HG03060 (cell line): Measurements from ENCODE around the gene MISFA.
"Not testable (repeated sequence)": the region's sequence is repeated elsewhere in the genome, so short reads cannot be mapped to it uniquely, and the experiment has no call there.

Experiments
- ATAC-seq: cut with Tn5 transposase; IDR thresholded peaks from one replicate; pipeline ENCODE4 v1.9.1; 2021; ENCODE audit warnings: low read depth, moderate number of reproducible peaks; ENCODE audit not compliant: unreplicated experiment

Gene MISFA

DNA sequence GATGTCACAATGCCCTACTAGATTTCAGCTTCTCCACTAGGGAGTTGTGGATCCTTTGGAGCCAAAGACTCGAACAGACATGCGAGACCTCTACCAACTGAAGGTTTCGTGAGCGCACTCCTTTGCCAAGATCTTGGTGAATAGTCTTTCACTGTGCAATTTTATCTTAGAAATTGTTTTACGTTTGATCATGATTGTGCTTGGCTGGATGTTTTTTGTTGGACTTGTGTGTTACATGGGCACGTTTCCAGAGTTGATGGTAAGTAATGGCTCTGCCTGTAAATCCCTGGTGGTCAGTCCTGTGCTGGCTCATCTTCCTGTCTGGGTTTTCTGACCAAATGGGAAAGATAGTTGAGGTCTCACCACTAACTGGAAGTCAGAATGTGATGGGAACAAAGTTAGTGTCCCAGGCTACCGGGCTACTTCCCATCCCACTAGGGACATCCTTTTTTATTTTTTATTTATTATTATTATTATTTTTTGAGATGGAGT, at the start of gene MISFA:
Gene MISFA (plus strand): TSS at position 51 of the 492 bp plus-strand sequence. CDS start 140 bp downstream, at position 191.
- ATAC-seq: no peak

DNA sequence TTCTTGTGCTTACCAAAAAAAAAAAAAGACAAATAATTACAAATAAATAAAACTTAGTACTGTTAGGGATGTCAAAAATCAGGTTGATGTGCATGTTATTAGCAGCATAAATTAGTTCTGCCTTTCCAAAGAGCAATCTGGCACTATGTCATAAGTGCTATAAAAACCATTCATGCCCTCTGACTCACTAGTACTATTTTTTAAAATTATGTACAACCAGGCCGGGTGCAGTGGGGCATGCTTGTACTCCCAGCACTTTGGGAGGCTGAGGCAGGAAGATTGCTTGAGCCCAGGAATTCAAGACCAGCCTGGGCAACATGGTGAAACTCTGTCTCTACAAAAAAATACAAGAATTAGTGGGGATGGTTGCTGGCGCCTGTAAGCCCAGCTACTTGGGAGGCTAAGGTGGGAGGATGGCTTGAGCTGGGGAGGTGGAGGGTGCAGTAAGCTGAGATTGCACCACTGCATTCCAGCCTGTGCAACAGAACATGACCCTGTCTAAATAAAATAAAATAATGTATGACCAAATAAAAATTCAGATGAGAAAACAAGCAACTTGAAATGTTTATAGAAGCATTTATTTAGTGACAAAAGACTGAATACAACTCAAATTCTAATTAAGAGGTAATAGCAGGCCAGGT, 36.4 kb upstream of the MISFA start:
- ATAC-seq: no peak

DNA sequence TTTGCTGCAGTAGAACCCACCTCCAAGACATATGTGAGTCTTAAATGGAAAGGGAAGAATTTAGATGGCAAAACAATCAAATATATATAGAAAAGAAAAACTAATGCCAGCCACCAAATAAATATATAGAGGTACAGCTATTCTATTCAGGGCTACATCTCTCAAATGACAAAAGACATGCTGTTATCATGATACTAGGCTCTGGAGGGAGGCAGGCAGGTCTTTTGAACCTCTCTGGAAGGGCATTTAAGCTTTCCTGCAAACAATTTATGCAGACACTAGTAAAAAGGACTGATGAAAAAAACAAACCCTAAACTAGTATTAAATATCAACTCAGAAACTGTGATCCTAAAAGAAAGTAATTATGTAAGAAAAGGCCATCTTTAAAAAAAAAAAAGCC, 35.4 kb upstream of the MISFA start:
- ATAC-seq: no peak

DNA sequence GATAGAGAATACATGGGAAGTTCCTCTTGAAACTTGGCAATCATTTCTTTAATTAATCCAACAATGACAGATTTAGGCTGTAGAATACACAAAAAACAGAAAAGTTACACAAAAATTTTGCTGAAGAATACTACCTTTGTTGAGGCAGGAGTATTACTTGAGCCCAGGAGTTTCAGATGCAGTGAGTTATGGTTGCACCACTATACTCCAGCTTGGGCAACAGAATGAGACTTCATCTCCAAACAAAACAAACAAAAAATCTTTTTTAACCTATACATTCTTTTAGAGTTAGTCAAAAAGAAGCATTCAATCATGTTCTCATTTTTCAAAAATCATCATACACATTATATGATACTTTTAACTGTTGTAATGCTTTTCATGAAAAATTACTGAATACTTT, 33.2 kb upstream of the MISFA start:
- ATAC-seq: no peak

DNA sequence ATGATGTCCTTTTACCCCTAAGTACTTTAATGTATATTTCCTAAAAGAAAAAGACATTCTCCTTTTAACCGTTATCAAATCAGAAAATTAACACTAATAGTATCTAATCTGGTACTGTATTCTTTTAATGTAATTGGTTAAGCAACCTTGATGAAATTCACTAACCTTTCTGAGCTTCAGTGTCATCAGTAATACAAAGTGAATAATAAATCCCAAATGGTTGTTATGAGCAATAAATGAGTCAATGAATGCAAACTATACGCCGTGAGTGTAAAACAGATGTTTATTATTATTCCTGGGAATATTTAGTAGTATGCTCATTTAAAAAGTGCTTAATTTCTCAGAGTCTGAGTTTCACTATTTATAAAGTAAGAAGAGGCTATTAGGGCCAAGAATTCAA, 32.5 kb upstream of the MISFA start:
- no peak for ATAC-seq

DNA sequence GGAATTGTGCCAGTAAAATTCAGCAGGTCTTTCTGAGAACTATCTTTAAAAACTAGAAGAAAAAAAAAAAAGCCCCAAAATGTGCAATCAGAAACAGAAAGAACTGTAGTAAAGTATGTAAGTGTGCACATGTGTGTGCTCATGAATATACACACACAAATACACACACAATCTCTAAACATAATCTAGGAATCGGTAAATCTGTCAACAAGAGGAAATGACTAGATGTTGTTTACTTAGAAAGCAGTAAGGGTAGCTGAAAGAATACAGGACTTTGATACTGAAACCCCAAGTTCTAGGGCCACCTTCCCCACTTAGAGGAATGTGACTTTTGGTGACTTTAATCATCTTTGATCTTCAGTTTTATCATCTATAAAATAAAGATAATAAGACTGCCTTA, 24.2 kb upstream of the MISFA start:
- ATAC-seq: no peak

DNA sequence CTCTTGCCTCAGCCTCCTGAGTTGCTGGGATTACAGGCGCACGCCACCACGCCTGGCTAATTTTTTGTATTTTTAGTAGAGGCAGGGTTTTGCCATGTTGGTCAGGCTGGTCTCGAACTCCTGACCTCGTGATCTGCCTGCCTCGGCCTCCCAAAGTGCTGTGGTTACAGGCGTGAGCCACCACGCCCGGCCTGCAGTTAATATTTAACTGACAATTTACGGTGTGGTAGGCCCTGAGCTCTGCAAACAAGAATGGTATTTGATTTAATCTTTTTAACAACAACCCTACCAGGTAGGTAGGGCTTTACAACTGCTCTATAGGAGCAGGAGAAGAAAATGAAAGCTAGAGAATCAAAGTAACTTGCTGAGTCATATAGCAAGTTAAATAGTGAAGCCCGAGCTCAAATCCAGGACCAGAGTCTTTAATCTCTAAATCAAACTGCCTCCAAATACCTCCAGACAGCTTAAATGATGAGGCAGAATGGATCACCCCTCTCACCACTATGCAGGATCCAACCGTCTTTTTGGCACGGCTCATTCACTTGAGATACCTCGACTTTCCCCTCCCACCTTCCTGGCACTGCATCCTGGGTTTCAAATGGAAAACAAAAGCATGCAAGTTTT, 20.5 kb upstream of the MISFA start:
- no peak for ATAC-seq

DNA sequence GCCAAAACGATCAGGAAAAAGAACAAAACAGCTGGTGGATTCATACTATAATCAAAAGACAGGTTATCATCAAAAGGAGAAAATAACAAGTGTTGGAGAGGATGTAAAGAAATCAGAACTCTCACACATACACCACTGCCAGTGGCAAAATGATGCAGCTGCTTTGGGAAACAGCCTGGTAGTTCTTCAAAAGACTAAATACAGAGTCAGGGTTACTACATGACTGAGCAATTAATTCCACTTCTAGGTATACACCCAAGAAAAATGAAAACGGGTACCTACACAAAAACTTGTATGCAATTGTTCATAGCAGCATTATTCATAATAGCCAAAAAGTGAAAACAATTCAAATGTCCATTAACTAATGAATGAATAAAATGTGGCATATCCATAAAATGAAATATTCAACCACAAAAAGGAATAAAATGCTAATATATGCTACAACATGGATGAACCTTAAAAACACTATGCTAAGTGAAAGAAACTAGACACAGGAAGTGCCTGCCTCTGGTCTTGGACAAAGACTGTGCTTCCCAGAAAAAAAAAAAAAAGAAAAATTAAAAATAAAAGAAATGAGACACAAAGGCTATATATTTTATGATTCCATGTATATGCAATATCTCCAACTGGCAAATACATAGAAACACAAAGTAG, 19.3 kb upstream of the MISFA start:
- ATAC-seq: no peak

DNA sequence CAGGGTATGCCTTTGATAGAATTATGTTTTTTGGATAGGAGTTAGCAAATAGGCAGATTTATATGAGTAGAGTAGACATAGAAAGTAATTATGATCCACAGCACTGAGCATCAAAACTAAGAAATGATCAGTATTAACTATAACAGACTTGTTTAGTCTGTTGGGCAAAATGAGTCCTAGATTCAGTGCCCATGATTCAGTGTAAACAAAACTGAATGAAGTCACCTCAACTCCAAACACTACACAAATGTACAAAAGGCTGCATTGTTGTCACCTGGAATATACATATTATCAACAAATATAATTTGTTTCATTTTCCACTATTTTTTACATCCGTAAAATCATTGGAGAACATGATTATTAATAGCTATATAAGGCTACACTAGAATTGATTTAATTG, 17.8 kb upstream of the MISFA start:
- no peak for ATAC-seq

DNA sequence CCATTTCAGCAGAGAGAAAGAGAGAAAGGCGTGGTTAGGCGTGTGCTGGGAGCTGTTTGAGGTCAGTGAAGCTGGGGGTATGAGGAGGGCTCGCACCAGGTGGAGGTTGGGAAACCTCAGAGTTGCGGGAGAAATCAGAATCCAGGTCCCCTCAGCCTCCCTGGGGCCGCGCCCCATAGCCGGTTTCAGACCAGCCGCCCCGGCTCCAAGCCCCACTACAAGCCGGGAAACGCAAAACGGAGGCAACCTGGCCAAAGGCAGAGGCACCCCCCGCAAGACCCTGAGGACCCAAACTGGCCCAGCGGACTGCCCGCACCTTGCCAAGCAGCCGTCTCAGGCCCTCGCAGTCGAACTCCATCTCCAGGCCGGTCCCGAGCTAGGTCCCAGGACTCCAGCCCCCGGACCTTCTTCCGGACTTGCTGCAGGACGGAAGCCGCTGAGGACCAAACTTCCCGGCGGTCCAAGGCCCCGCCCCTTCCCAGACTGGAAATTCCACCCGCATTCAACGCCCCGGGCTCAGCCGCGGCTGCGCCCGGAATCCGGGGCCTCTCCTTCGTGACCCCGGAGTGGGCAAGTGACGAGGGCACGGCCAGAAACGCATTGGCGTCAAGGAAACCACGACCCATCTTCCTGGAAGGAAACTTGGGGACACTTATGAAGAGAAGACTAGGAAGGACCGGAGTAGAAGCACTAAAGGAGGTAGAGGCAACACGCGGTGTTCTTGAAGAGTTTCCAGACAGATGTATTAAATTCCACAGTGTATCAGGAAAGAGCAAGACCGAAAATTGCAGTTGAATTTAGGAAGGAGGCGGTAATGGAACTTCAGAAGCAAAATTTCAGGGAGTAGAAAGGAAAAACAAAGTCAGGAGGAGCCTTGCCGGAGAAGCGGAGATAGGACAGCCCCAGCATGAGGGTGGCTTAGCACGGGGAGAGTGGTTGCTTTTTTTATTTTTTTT, 11.0 kb upstream of the MISFA start, which contains the start of gene UEVLD:
Gene UEVLD (minus strand): TSS at position 438 of the 956 bp plus-strand sequence. CDS start 80 bp downstream, at position 358.
- ATAC-seq: no peak

DNA sequence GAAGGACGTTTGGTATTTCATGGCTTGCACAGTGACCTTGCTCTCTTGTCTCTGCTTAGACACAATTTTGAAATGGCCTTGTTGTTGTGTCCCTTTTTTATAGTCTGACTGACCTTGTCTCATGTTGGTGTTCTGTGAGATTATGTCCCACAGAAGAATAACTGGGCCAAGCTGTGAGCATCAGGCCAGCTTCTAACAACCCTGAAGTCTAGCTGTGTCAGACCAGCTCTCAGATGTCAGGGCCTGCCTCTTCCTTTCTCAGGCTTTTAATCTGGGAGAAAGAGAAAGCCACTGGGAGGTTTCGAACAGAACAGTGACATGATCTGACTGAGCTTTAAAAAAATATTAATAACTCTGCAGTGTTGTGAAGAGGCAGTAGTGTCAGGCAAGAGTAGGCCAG, 9.0 kb upstream of the MISFA start:
- no peak for ATAC-seq

DNA sequence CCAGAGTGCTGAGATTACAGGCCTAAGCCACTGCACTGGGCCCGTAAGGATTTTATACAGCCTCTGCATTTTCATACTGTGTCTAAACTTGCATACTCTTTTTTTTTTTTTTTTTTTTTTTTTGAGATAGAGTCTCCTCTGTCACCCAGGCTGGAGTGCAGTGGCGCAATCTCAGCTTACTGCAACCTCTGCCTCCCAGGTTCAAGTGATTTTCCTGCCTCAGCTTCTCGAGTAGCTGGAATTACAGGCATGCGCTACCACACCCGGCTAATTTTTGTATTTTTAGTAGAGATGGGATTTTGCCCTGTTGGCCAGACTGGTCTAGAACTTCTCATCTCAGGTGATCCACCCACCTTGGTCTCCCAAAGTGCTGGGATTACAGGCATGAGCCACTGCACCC, 5.5 kb upstream of the MISFA start:
- ATAC-seq: not testable (repeated sequence)

DNA sequence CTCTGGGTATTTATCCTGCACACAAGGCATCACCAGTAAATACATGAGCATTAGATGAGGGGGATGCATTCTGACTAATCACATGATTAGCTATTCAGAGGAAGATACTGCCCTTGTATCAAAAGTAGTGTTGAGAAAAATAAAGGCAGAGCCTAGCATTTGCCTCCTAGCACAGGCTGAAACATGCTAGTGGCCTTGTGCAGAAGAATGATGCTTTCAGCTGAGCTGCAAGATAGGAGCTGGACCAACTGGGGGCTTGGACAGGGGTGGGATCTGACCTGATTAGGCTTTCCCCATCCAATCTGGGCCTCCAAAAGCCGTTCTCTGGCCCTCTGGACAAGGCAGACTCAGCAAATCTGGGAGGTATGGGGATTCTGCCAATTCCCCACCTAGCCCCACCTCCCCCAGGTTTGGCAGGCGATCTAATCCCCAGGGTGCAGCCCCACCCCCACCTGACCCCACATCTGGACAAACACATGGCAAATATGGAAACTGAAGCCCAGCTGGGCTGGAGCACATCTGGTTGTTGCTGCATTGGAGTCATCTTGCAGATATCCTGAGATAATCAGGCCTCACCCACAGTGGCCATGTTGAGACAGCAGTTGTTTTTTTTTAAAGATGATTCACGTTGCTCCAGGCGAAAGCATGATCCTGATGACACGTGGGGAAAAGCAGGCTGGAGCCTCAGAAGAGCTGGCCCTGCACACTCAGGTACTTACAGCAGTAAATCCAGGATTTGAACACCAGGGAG, 4.4 kb upstream of the MISFA start:
- no peak for ATAC-seq

DNA sequence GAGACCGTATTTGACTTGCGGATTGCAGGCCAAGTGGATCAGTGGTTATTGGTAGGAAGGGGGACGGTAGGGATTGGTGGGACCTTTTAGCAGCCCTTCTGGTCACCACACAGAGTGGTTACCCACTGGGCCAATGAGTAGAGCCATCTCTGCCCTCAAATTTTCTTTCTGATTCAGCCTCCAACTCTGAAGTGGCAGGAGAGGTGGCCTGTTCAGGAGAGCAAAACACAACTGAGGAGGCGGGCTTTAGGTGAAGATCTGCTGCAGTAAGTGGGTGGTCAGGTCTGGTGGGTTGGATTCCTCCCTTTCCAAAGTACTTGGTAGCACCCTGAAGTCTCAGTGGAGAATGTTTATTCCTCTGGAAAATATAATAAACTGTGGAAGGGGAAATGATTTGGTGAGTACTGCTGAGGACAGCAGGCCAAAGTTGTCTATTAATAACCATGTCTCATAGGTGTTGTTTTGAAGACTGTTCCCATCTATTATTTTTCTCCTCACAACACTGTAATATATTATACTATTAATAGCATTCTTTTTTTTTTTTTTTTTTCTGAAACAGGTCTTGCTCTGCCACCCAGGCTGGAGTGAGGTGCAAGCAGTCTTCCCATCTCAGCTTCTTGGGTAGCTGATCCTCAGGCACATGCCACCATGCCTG, 1.5 kb downstream of the MISFA start:
- no peak for ATAC-seq

DNA sequence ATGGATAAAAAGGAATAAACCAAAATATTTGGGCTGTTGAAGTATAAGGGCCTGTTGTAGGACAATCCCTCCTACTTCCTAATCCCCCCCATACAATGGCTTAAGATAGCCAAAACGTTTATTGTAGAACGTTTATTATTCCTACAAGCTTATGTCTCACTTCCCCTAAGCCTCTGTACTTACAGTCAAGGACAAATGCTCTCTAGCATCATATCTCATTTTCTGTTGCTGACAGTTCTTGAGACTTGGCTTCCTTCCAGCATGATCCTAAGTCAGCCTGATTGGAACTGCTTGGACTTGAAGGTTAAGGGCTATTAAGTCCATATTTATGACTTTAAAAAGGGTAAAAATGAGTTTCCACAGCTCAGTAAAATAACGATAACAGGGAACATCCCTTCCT, 8.8 kb downstream of the MISFA start:
- no peak for ATAC-seq

DNA sequence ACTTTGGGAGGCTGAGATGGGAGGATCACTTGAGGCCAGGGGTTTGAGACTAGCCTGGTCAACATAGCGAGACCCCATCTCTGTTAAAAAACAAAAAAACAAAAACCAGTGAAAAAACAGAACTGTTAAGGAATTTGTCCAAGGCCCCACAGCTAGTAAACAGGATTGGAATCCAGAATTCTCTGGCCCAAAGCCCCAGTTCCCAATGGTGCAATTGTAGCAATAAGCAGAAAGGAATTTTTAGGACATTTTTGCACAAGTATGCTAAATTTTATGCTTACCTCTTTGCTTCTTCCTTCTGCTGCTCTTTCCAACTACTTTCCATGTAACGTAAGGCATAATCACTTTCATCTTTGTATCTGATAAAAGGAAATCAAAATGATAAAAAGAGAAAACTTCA, 11.6 kb downstream of the MISFA start:
- no peak for ATAC-seq

DNA sequence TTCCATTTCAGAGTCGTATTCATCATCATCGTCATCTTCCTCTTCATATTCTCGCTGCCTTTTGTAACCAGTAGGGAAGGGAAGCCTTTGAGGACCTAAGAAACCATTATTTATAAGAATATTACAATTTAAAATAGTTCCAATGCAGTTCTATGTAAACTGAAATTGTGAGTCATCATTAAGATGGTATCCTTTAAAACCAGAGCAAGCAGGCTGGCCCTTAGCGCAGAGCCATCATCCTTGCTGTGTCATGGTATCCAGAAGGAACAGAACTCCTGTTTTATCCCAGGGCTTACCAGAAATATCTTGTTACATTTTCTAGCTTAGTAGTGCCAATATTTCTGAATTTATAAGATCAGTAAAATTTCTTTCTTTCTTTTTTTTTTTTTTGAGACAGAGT, 12.8 kb downstream of the MISFA start:
- no peak for ATAC-seq

DNA sequence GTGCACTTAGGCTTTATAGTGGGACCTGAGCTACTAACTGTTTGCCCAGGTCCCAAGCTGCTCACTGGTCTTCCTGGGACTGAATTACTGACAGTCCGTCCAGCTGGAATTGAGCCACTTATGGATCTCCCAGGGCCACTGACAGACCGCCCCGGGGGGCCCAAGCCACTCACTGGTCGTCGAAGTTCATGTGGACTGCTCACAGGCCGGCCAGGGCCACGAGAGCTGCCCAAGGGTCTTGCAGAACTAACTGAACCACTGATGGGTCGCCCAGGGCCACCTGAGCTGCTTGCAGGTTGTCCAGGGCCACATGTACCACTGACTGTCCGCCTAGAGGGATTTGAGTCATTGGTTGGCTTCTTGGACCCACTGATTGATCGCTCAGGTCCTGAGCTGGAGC, 15.1 kb downstream of the MISFA start:
- ATAC-seq: no peak

DNA sequence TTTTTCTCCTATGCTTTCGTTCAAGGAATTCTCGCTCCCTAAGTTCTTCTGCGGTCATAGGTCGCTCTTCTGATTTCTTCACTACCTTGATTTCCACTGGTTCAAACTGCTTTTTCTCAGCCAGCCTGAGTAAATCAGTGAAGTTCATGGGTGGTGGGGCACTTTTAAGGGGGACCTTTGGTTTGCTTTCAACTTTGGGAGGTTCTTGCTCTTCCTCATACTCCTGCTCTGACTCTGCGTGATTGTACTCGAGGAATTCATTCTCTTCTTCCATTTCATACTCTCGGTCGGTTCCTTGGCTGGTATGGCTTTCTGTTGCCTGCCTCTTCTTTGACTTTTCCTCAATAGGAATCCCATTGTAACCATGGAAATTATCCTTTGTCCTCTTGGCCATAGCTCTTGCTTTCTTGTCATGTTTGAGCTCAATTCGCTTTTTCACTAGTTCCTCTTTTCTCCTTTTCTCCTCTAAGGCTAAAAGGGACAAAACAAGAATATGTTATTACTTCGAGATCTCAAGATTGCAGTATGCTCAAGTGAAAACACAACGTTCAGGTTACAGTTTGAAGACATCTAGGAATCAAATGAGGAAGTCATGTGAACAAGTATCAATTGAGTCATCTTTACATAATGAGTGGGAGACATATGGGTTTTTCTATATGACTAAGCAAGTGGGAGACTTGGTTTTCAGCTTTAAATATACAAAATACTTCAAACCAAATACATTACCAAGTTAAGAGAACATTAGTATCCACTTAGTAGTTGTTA, 16.2 kb downstream of the MISFA start:
- ATAC-seq: peak; percentile 93
